ENCODE results near the gene CEACAM5. TPM values are rescaled to one million over a fixed set of nuclear protein-coding genes. Genes with fewer than 3 reads are reported as not detected.

The CEACAM5 gene
- total and polyA plus RNA-seq, 4 donors: 0.02 TPM; not detected in 3

GRCh38 chr19:41690801-41691065 lies 17.7 kb upstream of the CEACAM5 start:
- H3K9me3 ChIP-seq (ENCODE audit: control insufficient read depth in 4 of 4, low read length in 3 of 4): no peaks in the 10 kb centered on the region
- WGBS: 76% methylated on average over 3 of the region's 3 CpGs
- no peaks in the 10 kb centered on the region for H3K36me3 ChIP-seq (ENCODE audit: control insufficient read depth in 4 of 4, insufficient read depth in 3 of 4, low read depth in 1 of 4, low read length in 3 of 4)
- no peak overlapping the region for H3K27ac ChIP-seq (ENCODE audit: low read depth in 1 of 2, low read length in 2 of 2)
- DNase-seq (ENCODE audit: low spot score): no peak
- TF ChIP-seq TAF1 (conservative IDR thresholded peaks at IDR 0.05) (no peak), FOXA1 (IDR thresholded peaks at IDR 0.05) (no peak), EGR1 (IDR thresholded peaks at IDR 0.05; ENCODE audit: low read depth in 2 of 2) (no peak), CTCF (IDR thresholded peaks at IDR 0.05; ENCODE audit: low read depth, low read length, missing input control) (no peak), NR2F2 (IDR thresholded peaks at IDR 0.05) (no peak), JUND (IDR thresholded peaks at IDR 0.05) (no peak), FOXA2 (IDR thresholded peaks at IDR 0.05) (no peak), HNF4G (IDR thresholded peaks at IDR 0.05) (no peak), SP1 (IDR thresholded peaks at IDR 0.05) (no peak), YY1 (IDR thresholded peaks at IDR 0.05) (no peak), RXRA (IDR thresholded peaks at IDR 0.05) (no peak)
- TF ChIP-seq, protein P1, sequence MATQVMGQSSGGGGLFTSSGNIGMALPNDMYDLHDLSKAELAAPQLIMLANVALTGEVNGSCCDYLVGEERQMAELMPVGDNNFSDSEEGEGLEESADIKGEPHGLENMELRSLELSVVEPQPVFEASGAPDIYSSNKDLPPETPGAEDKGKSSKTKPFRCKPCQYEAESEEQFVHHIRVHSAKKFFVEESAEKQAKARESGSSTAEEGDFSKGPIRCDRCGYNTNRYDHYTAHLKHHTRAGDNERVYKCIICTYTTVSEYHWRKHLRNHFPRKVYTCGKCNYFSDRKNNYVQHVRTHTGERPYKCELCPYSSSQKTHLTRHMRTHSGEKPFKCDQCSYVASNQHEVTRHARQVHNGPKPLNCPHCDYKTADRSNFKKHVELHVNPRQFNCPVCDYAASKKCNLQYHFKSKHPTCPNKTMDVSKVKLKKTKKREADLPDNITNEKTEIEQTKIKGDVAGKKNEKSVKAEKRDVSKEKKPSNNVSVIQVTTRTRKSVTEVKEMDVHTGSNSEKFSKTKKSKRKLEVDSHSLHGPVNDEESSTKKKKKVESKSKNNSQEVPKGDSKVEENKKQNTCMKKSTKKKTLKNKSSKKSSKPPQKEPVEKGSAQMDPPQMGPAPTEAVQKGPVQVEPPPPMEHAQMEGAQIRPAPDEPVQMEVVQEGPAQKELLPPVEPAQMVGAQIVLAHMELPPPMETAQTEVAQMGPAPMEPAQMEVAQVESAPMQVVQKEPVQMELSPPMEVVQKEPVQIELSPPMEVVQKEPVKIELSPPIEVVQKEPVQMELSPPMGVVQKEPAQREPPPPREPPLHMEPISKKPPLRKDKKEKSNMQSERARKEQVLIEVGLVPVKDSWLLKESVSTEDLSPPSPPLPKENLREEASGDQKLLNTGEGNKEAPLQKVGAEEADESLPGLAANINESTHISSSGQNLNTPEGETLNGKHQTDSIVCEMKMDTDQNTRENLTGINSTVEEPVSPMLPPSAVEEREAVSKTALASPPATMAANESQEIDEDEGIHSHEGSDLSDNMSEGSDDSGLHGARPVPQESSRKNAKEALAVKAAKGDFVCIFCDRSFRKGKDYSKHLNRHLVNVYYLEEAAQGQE (IDR thresholded peaks at IDR 0.05): no peak
- TF ChIP-seq, protein P2, sequence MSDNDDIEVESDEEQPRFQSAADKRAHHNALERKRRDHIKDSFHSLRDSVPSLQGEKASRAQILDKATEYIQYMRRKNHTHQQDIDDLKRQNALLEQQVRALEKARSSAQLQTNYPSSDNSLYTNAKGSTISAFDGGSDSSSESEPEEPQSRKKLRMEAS (IDR thresholded peaks at IDR 0.05): no peak
- TF ChIP-seq, protein P3, sequence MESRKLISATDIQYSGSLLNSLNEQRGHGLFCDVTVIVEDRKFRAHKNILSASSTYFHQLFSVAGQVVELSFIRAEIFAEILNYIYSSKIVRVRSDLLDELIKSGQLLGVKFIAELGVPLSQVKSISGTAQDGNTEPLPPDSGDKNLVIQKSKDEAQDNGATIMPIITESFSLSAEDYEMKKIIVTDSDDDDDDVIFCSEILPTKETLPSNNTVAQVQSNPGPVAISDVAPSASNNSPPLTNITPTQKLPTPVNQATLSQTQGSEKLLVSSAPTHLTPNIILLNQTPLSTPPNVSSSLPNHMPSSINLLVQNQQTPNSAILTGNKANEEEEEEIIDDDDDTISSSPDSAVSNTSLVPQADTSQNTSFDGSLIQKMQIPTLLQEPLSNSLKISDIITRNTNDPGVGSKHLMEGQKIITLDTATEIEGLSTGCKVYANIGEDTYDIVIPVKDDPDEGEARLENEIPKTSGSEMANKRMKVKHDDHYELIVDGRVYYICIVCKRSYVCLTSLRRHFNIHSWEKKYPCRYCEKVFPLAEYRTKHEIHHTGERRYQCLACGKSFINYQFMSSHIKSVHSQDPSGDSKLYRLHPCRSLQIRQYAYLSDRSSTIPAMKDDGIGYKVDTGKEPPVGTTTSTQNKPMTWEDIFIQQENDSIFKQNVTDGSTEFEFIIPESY (IDR thresholded peaks at IDR 0.05): no peak
- TF ChIP-seq, protein P4, sequence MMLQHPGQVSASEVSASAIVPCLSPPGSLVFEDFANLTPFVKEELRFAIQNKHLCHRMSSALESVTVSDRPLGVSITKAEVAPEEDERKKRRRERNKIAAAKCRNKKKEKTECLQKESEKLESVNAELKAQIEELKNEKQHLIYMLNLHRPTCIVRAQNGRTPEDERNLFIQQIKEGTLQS (IDR thresholded peaks at IDR 0.05): no peak
- no peaks in the 10 kb centered on the region for H3K4me1 ChIP-seq (ENCODE audit: control insufficient read depth in 4 of 4, insufficient read depth in 4 of 4, low read length in 3 of 4)
- H3K27me3 ChIP-seq (ENCODE audit: control insufficient read depth in 4 of 4, insufficient read depth in 4 of 4, low read length in 3 of 4): peaks cover 0 to 7% (median 3%) of the 10 kb centered on the region in 4 donors
- no peak overlapping the region for H3K9ac ChIP-seq (ENCODE audit: low read depth in 1 of 2, low read length in 2 of 2)
- no peak overlapping the region for H3K4me3 ChIP-seq (ENCODE audit: low read depth in 1 of 3, low read length in 3 of 3)

DNA sequence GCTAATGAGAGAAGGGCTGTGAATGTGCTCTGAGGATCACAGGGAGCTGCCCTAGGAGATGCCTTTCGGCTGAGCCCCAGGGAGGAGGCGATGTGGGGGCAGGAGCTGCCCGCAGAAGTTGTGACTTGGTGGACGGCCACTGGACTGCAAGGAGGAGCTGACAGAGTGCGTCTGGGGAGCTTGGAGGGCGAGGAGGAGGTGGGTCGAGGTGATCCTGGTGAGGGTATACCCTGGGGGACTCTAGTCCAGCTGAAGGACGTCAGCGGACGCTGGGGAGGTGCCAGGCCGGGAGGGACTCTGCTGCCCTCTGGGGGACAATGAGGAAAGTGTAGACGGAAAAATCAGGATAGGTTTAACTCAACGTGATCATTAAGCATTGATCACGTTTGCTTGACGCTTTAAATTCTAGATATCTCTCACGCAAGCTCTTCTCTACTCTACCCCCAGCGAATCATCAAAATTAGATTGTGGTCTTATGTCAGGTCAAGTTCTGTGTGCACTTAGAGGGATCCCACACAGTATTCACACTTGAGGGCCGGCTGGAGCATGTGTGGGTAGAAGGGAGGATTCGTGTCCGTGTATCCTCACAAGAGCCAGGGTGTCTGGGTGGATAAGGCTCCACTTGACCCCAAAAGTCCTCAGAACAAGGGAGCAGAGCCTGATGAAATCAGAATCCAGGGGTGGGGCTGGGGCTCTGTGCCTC lies 17.0 kb upstream of the CEACAM5 start:
- whole genome bisulfite sequencing: 31% methylated on average over 20 of the region's 20 CpGs
- DNase-seq (ENCODE audit: low spot score): no peak
- Histone ChIP-seq H3K27ac (ENCODE audit: low read depth in 1 of 2, low read length in 2 of 2) (no peak overlapping the region), H3K9ac (ENCODE audit: low read depth in 1 of 2, low read length in 2 of 2) (no peak overlapping the region), H3K4me1 (ENCODE audit: control insufficient read depth in 4 of 4, insufficient read depth in 4 of 4, low read length in 3 of 4) (no peaks in the 10 kb centered on the region), H3K4me3 (ENCODE audit: low read depth in 1 of 3, low read length in 3 of 3) (no peak overlapping the region), H3K27me3 (ENCODE audit: control insufficient read depth in 4 of 4, insufficient read depth in 4 of 4, low read length in 3 of 4) (peaks cover 0 to 5% (median 2%) of the 10 kb centered on the region in 4 donors), H3K9me3 (ENCODE audit: control insufficient read depth in 4 of 4, low read length in 3 of 4) (no peaks in the 10 kb centered on the region), H3K36me3 (ENCODE audit: control insufficient read depth in 4 of 4, insufficient read depth in 3 of 4, low read depth in 1 of 4, low read length in 3 of 4) (no peaks in the 10 kb centered on the region)
- no peak for TF ChIP-seq SP1 (IDR thresholded peaks at IDR 0.05)
- peak in 1 of 2 donors; percentile 35 for TF ChIP-seq RAD21 (IDR thresholded peaks at IDR 0.05)
- TF ChIP-seq CTCF (IDR thresholded peaks at IDR 0.05; ENCODE audit: low read depth, low read length, missing input control): peak; percentile 47
